ENCODE results near the gene HCN3. TPM values are rescaled to one million over a fixed set of nuclear protein-coding genes. Genes with fewer than 3 reads are reported as not detected.

The HCN3 gene
- total RNA-seq, 1 experiment from 2014 or later, result 7.3 TPM

DNA sequence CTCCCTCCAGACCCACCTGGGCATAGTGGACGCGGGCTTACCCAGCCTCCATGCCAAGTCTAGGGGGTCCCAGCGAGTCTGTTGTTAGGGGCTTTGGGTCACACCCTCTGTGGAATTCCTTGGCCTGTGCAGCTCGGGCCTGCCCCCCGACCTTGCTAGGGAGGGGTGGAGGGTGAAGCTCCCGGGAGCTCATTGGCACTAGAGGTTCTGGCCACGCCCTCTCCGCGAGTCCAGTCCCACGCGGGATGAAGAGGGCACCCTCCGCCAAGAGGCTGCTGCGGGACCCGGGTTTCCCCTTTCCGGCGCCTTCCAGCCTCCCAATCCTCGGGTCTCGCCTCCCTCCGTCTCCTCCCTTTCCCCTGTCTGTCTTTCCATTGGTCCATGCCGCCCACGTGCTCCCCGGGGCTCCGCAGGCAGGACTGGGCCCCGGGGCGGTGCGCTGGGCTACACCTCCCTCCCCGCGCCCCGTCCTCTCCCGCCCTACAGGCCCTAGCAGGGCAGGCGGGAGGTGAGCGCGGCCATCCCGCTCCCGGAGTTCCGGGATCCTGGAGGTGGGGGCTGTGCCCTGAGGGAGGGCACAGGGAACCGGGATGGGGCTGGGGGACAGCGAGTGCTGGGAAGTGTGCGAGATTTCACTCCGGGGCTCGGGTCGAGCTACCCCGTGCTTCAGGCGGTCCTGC, 46.9 kb downstream of the HCN3 start (continued):
- TF ChIP-seq NR3C1 (CRISPR knock-in tag; conservative IDR thresholded peaks at IDR 0.05; ENCODE audit: low read depth) (no peak), ZNF671 (CRISPR knock-in tag; IDR thresholded peaks at IDR 0.05) (no peak), KAT7 (CRISPR knock-in tag; IDR thresholded peaks at IDR 0.05; ENCODE audit: borderline replicate concordance) (no peak)
- TF ChIP-seq, protein P1, sequence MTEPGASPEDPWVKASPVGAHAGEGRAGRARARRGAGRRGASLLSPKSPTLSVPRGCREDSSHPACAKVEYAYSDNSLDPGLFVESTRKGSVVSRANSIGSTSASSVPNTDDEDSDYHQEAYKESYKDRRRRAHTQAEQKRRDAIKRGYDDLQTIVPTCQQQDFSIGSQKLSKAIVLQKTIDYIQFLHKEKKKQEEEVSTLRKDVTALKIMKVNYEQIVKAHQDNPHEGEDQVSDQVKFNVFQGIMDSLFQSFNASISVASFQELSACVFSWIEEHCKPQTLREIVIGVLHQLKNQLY (CRISPR knock-in tag; IDR thresholded peaks at IDR 0.05), result peak; percentile 14; the same call in 1 of the 2 replicates
- TF ChIP-seq, protein P2, sequence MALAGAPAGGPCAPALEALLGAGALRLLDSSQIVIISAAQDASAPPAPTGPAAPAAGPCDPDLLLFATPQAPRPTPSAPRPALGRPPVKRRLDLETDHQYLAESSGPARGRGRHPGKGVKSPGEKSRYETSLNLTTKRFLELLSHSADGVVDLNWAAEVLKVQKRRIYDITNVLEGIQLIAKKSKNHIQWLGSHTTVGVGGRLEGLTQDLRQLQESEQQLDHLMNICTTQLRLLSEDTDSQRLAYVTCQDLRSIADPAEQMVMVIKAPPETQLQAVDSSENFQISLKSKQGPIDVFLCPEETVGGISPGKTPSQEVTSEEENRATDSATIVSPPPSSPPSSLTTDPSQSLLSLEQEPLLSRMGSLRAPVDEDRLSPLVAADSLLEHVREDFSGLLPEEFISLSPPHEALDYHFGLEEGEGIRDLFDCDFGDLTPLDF (CRISPR knock-in tag; IDR thresholded peaks at IDR 0.05), result 0 out of 2 replicates have a peak, but pooled peaks have one; percentile 46

DNA sequence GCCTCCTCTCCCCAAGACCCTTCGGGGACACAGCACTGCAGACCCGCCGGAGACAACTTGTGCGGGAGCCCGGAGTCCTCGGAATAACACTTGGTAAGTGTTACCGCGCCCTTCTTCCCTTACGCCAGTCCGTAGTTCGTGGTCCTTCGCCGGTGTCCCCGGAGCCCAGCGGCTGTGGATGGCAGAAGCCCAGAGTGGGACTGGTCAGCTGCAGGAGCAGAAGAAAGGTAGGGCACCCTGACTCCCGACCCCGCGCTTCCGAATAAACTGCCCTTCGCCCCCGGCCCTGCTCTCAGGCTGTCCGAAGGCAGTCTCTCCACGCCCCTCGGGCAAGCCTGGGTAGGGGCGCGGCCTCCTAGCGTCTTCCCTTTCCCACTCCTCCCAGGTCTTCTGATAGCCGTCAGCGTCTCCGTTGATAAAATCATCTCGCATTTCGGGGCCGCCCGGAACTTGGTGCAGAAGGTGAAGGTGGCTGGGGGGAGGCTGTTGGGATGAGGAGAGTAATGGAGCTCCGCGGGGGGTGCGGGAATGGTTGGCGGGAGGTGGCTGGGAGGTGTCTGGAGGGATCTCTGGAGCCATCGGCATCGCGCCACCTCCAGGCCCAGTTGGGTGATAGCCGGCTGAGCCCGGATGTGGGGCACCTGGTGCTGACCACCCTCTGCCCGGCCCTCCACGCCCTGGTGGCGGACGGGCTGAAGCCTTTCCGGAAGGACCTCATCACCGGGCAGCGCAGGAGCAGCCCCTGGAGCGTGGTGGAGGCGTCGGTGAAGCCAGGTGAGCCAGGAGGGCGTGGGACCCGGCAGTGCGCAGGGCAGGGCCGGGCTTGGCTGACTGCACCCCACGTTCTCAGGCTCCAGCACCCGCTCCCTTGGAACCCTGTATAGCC, 47.7 kb downstream of the HCN3 start:
- H3K4me1 Mint-ChIP-seq, result peaks cover 33% of the 10 kb centered on the region
- ATAC-seq (peak; percentile 13), DNase-seq (ENCODE audit: low spot score) (peak; percentile 85)
- peak overlapping the region; percentile 91 for H3K4me3 Mint-ChIP-seq
- POLR2A ChIA-PET, result interaction anchor here (1.8 to 2.5 kb wide), 2 partner anchors 17 to 52 kb away, joined by 5 to 13 read pairs; partner anchors contain the start of genes CLK2 and FDPS
- peaks cover 6% of the 10 kb centered on the region for H3K27me3 Mint-ChIP-seq (ENCODE audit: low read depth)
- peaks cover 12% of the 10 kb centered on the region for H3K36me3 Mint-ChIP-seq
- peak overlapping the region; percentile 74; the same call in 1 of the 2 replicates for H3K27ac Mint-ChIP-seq
- H3K9me3 Mint-ChIP-seq, result no peaks in the 10 kb centered on the region
- CTCF ChIA-PET, result interaction anchor here (0.6 to 9.9 kb wide), 16 partner anchors 12 to 420 kb away, joined by 3 to 204 read pairs (median 5); partner anchors contain the start of genes CLK2, HCN3 and KRTCAP2
- TF ChIP-seq, protein P3, sequence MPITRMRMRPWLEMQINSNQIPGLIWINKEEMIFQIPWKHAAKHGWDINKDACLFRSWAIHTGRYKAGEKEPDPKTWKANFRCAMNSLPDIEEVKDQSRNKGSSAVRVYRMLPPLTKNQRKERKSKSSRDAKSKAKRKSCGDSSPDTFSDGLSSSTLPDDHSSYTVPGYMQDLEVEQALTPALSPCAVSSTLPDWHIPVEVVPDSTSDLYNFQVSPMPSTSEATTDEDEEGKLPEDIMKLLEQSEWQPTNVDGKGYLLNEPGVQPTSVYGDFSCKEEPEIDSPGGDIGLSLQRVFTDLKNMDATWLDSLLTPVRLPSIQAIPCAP (CRISPR knock-in tag; IDR thresholded peaks at IDR 0.05), result no peak
- TF ChIP-seq, protein P4, sequence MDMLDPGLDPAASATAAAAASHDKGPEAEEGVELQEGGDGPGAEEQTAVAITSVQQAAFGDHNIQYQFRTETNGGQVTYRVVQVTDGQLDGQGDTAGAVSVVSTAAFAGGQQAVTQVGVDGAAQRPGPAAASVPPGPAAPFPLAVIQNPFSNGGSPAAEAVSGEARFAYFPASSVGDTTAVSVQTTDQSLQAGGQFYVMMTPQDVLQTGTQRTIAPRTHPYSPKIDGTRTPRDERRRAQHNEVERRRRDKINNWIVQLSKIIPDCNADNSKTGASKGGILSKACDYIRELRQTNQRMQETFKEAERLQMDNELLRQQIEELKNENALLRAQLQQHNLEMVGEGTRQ (CRISPR knock-in tag; IDR thresholded peaks at IDR 0.05), result peak; percentile 37; the same call in 1 of the 2 replicates
- TF ChIP-seq TEAD1 (CRISPR knock-in tag; IDR thresholded peaks at IDR 0.05) (0 out of 2 replicates have a peak, but pooled peaks have one; percentile 22), HMGA2 (CRISPR knock-in tag; IDR thresholded peaks at IDR 0.05) (no peak), ATF1 (CRISPR knock-in tag; IDR thresholded peaks at IDR 0.05) (0 out of 2 replicates have a peak, but pooled peaks have one; percentile 35), ZNF263 (CRISPR knock-in tag; IDR thresholded peaks at IDR 0.05; ENCODE audit: low read depth) (no peak), FOXK1 (CRISPR knock-in tag; IDR thresholded peaks at IDR 0.05) (peak; percentile 42), CBFB (CRISPR knock-in tag; IDR thresholded peaks at IDR 0.05; ENCODE audit: low read depth) (0 out of 2 replicates have a peak, but pooled peaks have one; percentile 83), ETV6 (CRISPR knock-in tag; IDR thresholded peaks at IDR 0.05) (peak; percentile 68; the same call in 1 of the 2 replicates), FOXP1 (CRISPR knock-in tag; IDR thresholded peaks at IDR 0.05; ENCODE audit: borderline replicate concordance) (peak; percentile 35; the same call in 1 of the 2 replicates)
- TF ChIP-seq, protein P5, sequence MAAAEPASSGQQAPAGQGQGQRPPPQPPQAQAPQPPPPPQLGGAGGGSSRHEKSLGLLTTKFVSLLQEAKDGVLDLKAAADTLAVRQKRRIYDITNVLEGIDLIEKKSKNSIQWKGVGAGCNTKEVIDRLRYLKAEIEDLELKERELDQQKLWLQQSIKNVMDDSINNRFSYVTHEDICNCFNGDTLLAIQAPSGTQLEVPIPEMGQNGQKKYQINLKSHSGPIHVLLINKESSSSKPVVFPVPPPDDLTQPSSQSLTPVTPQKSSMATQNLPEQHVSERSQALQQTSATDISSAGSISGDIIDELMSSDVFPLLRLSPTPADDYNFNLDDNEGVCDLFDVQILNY (CRISPR knock-in tag; IDR thresholded peaks at IDR 0.05), result no peak
- TF ChIP-seq, protein P6, sequence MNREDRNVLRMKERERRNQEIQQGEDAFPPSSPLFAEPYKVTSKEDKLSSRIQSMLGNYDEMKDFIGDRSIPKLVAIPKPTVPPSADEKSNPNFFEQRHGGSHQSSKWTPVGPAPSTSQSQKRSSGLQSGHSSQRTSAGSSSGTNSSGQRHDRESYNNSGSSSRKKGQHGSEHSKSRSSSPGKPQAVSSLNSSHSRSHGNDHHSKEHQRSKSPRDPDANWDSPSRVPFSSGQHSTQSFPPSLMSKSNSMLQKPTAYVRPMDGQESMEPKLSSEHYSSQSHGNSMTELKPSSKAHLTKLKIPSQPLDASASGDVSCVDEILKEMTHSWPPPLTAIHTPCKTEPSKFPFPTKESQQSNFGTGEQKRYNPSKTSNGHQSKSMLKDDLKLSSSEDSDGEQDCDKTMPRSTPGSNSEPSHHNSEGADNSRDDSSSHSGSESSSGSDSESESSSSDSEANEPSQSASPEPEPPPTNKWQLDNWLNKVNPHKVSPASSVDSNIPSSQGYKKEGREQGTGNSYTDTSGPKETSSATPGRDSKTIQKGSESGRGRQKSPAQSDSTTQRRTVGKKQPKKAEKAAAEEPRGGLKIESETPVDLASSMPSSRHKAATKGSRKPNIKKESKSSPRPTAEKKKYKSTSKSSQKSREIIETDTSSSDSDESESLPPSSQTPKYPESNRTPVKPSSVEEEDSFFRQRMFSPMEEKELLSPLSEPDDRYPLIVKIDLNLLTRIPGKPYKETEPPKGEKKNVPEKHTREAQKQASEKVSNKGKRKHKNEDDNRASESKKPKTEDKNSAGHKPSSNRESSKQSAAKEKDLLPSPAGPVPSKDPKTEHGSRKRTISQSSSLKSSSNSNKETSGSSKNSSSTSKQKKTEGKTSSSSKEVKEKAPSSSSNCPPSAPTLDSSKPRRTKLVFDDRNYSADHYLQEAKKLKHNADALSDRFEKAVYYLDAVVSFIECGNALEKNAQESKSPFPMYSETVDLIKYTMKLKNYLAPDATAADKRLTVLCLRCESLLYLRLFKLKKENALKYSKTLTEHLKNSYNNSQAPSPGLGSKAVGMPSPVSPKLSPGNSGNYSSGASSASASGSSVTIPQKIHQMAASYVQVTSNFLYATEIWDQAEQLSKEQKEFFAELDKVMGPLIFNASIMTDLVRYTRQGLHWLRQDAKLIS (CRISPR knock-in tag; IDR thresholded peaks at IDR 0.05; ENCODE audit: borderline replicate concordance), result no peak
- TF ChIP-seq, protein P7, sequence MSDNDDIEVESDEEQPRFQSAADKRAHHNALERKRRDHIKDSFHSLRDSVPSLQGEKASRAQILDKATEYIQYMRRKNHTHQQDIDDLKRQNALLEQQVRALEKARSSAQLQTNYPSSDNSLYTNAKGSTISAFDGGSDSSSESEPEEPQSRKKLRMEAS (CRISPR knock-in tag; IDR thresholded peaks at IDR 0.05), result peak; percentile 68; the same call in 1 of the 2 replicates
- TF ChIP-seq, protein P8, sequence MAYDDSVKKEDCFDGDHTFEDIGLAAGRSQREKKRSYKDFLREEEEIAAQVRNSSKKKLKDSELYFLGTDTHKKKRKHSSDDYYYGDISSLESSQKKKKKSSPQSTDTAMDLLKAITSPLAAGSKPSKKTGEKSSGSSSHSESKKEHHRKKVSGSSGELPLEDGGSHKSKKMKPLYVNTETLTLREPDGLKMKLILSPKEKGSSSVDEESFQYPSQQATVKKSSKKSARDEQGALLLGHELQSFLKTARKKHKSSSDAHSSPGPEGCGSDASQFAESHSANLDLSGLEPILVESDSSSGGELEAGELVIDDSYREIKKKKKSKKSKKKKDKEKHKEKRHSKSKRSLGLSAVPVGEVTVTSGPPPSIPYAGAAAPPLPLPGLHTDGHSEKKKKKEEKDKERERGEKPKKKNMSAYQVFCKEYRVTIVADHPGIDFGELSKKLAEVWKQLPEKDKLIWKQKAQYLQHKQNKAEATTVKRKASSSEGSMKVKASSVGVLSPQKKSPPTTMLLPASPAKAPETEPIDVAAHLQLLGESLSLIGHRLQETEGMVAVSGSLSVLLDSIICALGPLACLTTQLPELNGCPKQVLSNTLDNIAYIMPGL (CRISPR knock-in tag; IDR thresholded peaks at IDR 0.05), result peak; percentile 78; the same call in 1 of the 2 replicates
- TF ChIP-seq, protein P9, sequence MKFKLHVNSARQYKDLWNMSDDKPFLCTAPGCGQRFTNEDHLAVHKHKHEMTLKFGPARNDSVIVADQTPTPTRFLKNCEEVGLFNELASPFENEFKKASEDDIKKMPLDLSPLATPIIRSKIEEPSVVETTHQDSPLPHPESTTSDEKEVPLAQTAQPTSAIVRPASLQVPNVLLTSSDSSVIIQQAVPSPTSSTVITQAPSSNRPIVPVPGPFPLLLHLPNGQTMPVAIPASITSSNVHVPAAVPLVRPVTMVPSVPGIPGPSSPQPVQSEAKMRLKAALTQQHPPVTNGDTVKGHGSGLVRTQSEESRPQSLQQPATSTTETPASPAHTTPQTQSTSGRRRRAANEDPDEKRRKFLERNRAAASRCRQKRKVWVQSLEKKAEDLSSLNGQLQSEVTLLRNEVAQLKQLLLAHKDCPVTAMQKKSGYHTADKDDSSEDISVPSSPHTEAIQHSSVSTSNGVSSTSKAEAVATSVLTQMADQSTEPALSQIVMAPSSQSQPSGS (CRISPR knock-in tag; IDR thresholded peaks at IDR 0.05; ENCODE audit: borderline replicate concordance, low read depth), result no peak
